PC-9 (cell line): Measurements from ENCODE around the gene KREMEN1.

Experiments used
- CTCF ChIP-seq: fragments of 200-600 bp; sonication (generic); conservative IDR thresholded peaks from 2 replicates; pipeline ENCODE4 v1.6.1; 2017; ENCODE audit warnings: mixed run types, antibody characterized with exemption, mild to moderate bottlenecking, moderate library complexity
- EZH2 ChIP-seq: fragments of 200-600 bp; sonication (generic); IDR thresholded peaks from 2 replicates; pipeline ENCODE4 v1.8.0; 2017; ENCODE audit warnings: antibody characterized with exemption, low read depth

DNA sequence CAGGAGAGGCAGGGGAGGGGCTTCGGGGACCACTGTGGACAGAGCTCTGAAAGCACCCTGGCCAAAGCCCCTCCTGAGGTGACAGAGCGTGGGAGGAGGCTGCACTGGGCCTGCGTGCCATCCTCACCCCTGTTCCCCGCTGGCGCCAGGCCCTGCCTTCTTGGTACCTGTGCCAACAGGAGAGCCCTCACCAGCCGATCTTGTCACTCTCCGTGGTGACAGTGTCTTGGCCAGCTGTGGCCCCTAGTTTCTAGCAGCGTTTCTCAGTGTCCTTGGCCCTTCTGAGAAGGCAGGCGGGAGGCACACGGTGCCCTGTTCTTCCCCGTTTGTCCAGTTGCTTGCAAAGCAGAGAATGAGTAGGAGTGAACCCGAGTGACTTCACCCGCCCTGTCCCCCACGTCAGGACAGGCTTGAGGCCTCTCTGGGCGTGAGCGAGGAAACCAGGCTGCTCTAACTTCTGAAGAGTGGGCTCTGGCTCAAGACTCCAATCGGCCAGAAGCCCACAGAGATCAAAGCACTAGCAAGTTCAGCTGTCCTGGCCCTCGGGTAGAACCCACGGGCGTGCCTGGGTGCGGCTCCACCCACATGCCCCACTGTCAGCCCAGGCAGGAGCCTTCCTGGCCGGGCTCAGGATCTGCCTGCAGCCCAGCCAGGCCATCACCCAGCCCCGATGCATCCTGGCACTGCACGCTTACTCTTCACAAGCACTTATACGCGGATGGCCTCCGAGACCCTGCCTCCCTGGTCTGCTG lies 72.7 kb downstream of the KREMEN1 start:
- TF ChIP-seq CTCF (no peak), EZH2 (no peak)
